Measurements from ENCODE around the gene IMPDH1.

The IMPDH1 gene

DNA sequence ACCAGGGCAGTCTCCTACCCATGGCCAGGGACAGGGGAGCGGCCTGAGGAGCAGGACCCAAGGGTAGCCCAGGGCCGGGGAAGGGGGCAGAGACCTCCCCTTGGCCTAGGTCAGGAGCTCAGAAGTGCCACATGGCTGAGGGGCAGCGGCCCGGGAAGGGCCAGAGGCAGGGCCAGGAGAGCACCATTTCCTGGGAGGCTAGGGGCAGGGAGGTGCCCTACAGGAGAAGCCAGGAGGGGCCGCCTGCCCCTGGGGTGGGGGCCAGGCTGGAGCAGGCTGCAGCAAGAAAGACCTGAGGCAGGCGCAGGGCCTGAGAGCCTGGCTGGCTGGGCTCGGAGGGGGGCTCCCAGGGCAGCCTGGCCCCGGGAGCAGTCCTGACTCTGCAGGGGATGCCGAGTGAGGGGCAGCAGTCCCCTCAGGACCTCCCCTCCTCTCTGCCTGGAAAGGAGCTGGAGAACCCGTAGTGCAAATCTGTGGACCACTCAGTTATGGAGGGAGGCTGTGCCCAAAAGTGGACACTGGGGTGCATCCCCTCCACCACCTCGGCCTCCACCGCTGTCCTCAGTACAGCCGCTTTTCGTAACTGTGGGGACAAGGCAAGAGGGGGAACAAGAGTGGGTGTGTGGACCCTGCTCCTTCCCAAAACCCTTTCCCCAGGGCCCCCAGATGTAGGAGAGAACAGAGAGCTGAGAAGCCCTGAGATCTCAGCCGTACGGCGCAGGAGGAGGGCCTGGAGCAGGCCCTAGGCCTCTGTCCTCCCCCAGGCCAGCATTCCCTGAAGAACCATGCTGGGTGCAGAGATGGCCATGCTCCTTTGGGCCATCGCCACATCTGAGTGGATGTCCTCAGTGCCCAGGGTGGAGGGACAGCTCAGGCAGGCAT is 17.1 kb downstream of the IMPDH1 start:
- TF ChIP-seq, protein P1, sequence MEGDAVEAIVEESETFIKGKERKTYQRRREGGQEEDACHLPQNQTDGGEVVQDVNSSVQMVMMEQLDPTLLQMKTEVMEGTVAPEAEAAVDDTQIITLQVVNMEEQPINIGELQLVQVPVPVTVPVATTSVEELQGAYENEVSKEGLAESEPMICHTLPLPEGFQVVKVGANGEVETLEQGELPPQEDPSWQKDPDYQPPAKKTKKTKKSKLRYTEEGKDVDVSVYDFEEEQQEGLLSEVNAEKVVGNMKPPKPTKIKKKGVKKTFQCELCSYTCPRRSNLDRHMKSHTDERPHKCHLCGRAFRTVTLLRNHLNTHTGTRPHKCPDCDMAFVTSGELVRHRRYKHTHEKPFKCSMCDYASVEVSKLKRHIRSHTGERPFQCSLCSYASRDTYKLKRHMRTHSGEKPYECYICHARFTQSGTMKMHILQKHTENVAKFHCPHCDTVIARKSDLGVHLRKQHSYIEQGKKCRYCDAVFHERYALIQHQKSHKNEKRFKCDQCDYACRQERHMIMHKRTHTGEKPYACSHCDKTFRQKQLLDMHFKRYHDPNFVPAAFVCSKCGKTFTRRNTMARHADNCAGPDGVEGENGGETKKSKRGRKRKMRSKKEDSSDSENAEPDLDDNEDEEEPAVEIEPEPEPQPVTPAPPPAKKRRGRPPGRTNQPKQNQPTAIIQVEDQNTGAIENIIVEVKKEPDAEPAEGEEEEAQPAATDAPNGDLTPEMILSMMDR (IDR thresholded peaks at IDR 0.05), result no peak

DNA sequence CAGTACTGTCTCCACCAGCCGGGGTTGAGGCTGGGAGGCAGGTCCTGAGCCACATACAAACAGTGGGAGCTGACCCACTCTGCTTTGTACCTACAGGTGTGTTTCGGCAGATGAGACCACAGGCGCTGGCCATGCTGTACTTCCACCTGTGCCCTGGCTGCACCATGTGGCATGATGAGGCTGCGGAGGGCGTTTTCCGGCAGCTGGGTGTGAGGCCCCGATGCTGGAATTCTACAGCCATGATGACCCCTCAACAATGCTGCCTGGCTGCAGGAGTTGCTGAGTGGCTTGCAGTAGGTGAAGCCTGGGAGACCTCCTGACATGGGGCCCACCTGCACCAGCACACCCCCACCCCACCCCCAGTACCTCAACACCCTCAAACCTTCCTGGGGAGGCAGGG is 18.0 kb downstream of the IMPDH1 start:
- TF ChIP-seq, protein P1 (IDR thresholded peaks at IDR 0.05), result no peak

DNA sequence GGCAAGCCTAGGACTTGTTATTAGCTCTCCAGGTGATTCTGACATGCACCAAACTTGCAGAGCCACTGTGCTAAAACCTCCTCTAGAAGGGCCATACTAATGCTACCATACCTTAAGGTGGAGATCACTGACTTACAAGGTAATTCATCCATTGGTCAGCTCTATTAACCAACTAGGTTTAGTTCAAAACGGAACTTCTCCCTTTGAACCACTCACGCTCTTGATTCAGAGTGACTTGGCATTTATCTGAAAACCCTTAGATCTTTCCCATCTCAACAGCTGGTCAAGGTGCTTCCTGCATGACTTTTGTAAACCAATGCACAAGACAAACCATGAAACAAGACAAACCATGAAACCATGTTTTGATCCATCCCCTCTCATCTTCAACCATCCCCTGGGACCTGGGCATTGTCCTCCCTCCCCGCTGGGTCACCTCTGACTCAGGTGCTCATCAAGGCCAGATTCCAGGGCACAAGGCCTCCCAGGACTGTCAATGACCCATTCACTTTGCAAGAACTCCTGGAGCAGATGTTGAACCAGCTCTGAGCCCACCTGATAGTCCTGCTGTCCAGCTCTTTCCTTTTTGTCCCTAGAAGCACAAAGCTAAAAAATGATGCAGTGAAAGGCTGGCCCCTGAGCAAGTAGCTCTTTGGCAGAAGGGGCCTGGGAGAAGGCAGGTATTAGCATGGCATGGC is 18.8 kb downstream of the IMPDH1 start:
- TF ChIP-seq, protein P1 (IDR thresholded peaks at IDR 0.05), result no peak

DNA sequence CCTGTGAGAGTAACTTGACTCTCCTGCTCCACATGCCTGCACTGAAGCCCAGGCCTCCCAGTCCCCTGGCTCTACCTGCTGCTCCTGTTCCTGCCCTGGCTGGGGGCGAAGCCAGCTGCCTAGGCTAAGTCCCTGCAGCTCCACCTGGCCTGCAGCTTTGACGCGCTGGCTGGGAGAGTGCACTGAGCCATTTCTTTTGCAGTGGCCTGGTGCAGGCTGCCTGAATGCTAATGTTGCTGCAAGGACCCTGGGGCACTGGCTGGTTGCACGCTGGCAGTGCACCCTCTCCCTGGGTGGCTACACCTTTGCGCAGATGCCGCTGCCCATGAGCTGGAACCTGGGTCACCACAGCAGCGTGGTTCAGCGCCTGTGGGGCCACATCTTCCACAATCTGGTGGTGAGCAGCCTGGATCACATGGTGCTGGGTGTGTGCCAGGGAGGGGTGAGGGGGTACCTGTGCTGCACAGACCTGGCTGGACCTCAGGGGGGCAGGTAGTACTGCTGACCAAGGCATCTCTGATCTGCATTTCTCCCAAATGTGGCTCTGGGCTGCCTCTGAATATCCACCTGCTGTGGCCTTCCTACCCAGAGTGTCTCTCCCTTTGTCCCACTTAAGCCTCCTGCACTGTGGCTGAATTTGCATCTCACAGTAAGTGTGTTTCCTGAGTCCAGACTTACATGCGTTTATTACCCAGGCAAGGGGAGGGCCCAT is 20.0 kb downstream of the IMPDH1 start:
- TF ChIP-seq, protein P1 (IDR thresholded peaks at IDR 0.05), result no peak

DNA sequence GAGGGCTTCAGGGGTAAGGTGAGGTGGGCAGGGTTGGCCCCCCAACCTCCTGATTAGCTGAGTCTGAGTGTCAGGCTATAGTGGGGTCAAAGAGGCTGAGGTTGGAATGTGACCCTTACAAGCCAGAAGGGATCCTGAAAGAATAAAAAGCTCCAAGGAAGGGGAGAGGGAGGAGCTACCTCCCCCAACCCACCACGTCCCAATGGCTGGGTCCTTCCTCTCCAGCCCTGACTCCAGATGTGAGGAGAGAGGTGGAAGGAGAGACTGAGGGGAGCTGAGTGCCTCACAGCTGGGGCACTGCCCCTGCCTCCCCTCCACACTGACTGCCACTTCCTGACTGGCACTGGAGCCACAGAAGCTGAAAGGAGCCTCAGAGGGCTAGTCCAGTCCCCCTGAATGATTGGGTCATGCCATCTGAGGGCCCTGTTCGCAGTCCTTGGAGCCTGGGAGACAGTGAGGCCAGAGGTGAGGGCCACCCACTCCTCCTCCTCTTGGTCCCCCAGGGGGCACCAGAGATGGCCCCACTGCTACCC is 20.6 kb downstream of the IMPDH1 start:
- TF ChIP-seq, protein P1 (IDR thresholded peaks at IDR 0.05), result no peak

DNA sequence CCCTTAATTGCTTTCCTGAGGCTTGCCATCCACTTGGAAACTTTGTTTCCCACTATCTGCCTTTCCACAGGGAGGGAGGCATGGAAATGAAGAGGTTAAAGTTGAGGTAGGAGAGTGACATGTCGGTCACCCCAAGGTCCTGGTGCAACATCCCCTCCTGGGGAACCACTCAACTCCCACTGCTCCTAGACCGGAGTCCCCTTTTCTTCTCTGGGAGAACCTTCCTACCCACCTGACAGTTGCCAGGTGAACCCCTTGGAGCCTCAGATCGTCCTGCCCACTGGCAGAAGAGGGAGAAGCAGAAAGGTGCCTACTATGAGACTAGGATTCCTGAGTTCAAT is 21.7 kb downstream of the IMPDH1 start:
- TF ChIP-seq, protein P1 (IDR thresholded peaks at IDR 0.05), result no peak

Data from LNCAP (cell line).